PC-9 (cell line): ENCODE results near the gene BORCS8.

ENCODE experiments used
- CTCF ChIP-seq: fragments of 200-600 bp; sonication (generic); conservative IDR thresholded peaks from 2 replicates; pipeline ENCODE4 v1.6.1; 2017; ENCODE audit warnings: mixed run types, antibody characterized with exemption, mild to moderate bottlenecking, moderate library complexity
- EZH2 ChIP-seq: fragments of 200-600 bp; sonication (generic); IDR thresholded peaks from 2 replicates; pipeline ENCODE4 v1.8.0; 2017; ENCODE audit warnings: antibody characterized with exemption, low read depth

- TF ChIP-seq EZH2 (no peak), CTCF (no peak)
Observed at GRCh38 chr19:19232261-19232721, 40.3 kb upstream of the BORCS8 start.
